CMK (cell line): Measurements from ENCODE around the gene RPL27A.

Source experiments
- DNase-seq: peaks from one replicate; pipeline ENCODE4 v3.0.0-alpha.2; 2010; ENCODE audit warnings: low read depth

RPL27A gene

DNA sequence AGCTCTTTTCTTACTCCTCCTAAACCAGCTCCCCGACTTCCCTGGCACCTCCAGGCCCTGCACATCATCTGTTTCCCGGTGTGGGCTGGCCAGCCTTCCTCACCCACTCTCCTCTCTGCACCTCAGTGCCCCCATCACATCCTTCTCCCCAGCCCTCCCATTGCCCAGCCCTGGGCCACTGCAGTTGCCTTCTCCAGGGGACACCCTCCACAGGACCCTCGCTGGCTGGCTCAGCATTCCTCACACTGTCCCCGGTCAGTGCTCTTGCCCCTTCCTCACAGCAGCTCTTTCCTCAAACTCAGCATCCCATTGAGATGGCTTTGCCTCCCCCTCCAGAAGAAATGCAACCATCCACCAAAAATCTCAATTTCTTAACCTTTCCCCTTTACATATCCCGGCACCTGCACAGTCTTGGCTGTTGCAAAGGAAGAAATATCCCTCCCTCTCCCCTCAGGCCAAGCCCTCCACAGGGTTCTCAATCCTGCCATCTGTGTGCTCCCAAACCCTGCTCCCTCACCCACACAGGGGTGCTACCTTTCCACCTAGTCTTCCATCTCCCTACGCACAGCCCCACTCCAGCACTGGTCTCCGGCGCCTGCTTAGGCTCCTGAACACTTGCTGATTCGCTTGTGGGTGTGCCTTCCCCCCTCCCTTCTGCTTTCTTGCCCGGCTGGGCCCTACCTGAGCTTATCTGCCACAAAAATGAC, 19.5 kb downstream of the RPL27A start:
- no peak for DNase-seq

DNA sequence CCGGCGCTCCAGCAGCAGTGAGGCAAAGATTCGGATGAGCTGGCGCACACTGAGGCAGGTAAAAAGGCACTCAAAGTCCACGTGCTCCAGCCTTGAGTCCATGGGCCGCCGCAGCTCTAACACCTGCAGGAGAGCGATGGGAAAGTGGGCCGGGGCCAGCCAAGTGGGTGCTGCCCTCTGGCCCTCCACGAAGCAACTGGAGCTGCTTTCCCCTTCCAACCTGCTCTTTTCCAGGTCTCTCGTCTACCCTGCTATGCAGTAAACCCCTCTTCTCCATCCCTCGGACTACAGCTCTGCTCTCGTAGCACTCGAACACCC, 20.0 kb downstream of the RPL27A start:
- no peak for DNase-seq

DNA sequence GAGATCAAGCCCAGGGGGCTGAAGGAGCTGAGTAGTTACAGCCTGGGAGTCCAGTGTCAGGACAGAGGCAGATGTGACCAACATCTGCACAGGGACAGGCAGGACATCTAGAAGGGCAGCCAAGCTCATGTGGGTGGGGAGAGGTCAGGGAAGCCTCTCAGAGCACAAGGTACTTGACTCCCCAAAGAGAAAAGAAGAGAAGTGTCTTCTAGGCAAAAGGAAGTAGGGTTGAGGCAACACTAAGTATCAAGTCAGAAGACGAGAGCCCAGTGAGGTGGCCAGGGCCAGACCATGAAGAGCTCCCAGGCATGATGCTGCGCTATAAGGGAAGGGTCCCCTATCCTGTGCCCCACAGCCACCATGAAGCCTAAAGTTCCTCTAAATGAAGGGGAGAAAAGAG, 21.5 kb downstream of the RPL27A start:
- no peak for DNase-seq

DNA sequence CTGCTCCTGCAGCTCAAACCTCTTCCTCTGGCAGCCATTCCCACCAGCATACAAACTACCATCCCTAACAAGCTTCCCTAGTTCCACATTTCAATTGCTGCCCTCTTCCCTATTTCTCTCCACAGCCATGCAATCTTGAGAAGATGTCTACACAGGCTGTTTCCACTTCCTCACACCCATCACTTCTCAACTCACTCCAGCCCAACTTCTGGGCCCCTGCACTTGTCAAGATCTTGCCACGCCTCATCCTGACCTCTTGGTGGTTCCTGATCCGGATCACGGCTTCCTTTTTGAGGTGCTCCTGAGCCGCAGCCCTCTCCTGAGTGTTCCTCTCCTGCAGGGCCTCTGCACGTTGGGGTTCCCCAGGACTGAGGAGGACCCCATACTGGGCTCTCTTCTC, 22.6 kb downstream of the RPL27A start:
- no peak for DNase-seq

DNA sequence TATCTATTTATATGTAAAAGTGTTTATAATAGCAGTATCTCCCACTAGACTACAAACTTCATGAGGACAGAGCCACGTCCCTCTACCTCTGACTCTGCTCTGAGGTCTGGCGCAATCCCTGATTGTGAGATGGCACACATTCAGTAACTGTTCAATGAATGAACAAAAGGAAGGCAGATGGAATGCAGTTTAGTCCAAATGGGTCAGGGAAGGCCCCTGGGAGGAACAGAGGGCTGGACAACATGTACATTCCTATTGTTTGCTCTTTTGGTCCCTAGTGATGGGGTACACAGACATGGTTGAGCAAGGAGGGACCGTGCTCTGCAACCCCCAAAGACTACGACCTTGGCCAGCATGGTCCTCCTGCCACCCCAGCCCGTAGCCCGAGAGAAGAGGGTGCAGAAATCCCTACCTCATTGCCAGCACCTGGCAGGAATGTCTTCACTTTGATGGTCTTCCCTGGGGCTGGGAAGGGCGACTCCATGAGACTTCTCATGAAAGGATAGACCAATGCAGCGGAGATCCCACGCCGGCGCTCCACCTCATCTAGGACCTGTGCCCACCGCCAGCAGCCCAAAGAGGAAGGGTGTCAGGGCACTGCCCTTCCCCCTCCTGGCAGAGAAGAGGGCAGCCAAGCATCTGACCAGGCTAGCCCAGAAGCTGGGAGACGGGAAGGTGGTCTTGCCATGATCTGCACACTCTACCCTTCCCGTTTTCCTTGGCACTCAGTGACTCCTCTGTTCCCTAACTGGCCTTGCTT, 24.3 kb downstream of the RPL27A start:
- no peak for DNase-seq

DNA sequence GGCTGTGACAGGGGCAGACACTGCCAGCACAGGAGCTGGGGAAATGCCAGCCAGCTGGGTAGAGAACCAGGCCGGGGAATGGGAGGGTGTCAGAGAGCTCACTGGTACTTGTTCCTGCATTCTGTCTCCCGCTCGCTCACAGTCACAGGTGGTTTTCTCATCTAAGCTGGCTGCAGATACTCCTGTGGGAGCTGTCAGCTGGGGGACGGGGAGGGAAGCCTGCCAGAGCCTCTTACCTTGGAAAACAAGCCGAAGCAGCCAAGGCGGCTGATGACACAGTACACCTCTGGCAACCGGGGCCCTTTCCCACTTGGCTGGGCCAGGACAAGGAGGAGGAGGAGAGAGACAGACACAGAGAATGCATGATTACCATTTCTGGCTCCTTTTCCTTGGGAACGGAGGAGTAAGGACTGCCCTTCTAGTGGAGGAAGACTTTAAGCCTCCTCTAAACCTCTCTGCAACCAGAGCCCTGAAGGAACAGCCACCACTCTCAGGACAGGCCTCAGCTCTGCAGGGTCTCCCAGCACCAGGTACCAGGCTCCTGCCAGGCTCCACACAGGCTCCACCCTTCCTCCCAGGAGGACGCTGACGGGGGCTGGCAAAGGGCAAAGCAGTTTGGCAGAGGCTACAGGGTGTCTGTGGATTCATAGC, 25.1 kb downstream of the RPL27A start:
- no peak for DNase-seq

DNA sequence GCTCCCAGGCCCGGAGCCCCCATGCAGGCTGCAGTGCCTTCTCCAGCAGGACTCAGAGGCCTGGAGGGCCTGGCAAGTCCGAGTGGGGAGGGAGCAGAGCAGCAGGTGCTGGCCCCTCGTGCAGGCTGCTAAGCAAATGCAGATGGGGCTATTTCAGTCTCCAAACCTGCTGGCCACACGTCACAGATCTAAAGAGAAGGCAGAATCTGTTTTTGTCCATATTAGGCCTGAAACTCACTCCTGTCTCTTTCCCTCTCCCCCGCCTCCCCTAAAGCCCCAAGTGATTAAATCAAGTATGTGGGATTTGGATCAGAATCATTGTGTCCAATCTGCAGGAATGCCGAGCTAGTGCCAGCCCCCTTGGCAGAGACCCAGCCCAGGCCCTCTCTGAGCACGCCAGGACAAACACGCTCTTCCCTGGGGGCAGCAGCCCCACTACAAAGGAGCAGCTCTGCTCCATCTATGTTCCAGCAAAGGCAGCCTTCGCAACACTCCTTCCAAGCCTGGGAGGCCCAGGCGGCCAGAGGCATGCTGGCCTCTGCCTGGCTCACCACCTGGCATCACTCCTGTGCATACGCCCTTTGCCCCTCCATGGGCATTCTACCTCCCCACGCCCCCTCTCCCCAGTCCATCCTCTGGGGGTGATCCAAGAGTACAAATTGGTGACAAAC, 26.5 kb downstream of the RPL27A start:
- no peak for DNase-seq

DNA sequence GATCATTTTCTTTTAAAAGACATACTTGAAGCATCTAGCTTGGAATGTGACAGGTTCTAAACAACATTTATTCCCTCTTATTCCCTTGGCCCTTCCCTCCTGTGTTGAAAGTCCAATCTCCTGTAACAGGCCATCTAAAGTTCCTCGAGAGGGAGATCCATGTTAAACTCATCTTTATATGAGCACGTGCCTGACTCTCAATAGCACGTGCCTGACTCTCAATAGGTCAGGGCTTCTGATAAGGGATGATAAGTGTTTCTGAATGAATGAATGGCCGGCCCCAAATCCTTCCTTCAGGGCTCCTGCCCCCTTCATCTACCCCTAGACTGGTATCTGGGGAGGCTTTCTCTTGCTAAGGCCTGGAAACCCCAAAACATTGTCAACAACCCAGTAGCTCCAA, 27.2 kb downstream of the RPL27A start:
- no peak for DNase-seq

DNA sequence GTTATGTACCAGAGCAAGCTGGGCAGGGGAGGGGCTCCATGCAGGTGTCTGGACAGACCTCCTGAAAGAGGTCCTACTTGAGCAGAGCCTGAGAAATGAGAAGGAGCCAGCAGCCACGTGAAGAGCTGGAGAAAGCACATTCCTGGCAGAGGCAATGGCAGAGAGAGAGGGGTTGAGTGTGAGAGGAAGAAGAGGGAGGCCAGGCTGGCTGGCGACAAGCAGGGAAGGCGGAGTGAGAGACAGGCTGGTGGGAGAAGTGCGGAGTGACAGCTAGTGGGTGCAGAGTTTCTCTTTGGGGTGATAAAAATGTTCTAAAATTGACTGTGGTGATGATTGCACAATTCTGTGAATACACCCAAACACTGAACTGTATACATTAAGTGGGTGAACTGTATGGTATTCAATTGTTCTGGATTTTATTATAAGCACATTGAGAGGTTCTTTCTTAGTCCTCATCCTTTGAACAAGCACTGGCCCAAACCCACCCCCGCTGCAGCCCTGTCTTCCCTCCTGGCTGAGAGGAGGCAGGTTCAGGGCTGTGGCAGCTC, 29.4 kb downstream of the RPL27A start:
- DNase-seq, result no peak

DNA sequence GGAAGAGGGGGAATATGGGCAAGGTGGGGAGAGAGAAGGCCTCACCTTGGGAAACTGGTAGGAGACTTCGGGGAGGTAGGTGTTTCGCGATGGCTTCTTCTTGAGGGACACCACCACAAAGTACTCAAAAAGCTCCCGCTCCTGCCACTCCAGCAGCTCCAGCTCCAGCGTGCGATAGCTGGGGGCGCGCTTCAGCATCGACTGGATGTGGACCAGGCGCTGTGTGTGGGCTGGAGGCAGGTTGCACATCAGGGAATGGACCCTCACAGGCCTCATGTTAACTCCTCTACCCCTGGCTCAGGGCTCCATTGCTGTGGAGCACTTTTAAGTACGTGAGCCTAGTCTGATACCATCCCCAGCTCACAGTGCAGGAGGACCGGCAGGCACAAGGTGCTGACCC, 29.9 kb downstream of the RPL27A start:
- no peak for DNase-seq

DNA sequence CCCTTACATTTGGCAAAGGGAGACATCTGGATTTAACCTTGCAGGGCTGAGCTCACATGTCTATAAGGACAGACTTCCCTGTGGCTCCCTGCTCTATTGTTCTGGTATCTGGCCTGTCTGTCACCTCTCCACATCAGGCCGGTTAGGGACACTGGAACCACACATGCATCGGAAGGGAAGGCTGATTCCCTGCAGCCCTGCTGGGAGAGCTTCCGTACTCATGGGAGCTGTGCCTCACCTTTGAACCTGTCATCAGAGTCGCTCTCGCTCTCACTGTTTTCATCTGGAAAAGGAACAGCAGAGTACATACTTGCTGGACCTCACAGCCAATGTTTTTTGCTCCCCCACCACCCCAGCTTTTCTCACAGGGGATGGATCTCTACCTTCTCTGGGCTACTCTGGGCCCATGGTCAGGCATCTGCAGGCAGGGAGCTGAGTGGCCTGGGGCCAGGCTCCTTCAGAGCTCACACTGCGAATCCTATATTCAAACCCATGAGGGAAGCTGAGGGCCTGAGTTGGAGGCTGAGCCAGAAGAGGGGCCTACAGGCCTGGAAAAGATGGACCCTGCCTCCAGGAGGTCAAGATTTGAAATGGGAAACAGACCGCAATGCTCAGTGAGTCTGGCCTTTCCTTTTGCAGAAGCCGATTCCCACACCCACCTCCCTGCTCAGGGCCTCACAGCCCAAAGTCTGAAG, 31.3 kb downstream of the RPL27A start:
- DNase-seq, result no peak

DNA sequence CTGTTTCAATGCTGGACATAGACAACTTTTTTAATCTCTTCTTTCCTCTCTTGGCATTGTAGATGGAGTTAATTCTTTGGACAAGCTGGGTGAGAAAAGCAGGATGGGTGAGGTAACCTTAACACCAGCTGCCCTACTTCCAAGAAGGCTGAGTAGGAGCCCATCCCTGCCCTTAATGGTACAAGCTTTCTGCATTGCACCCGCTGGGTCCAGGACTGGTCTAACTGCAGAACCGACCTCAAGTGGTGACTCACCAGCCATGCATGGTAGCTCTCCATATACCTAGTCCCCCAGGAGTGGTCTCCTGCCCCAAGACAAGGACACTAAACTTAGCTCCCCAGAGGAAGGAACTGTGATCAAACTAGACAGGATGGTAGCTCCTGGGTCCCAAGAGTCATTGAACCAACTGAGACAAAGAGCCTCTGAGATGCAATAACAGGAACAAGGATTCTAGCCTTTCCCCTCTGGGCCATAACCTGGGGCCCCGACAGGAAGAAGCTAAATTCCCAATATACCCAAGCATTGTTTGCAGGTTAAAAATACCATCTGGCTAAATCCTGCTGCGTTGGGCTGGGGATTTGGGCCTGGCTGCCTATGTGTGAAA, 32.1 kb downstream of the RPL27A start:
- DNase-seq, result no peak

DNA sequence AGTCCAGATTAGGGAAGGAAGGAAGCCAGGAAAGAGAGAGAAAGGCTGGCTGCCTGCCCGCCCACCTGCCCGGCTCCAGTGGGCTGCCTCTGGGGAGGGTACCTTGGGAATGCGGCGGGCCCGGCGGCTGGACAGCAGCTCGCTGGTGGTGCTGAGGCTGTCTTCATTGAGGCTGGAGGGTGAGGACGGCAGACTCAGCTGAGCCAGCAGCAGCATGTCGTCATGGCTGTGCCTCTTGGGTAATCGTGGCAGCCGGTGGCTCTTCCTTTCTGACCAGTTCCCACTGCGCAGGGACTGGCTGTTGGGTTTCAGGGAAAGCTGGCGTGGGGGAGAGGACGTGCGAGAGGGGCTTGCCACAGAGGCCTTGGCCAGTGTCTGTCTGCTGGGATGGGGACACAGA, 32.9 kb downstream of the RPL27A start:
- no peak for DNase-seq

DNA sequence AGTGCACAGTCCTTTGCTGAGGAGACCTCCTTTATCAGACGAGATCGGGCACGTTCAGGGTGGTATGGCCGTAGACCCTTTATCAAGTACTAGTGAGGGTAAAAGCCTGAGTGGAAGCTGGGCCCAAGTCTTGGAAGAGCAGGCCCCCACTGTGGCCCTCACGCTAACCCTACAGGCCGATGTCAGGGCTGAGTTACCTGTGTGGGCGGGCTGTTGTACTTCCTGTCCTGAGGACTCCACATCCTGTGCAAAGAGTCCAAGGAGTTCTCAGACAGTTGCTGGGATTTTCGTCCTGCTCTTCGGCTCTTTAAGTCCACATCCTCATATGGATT, 34.9 kb downstream of the RPL27A start:
- no peak for DNase-seq

DNA sequence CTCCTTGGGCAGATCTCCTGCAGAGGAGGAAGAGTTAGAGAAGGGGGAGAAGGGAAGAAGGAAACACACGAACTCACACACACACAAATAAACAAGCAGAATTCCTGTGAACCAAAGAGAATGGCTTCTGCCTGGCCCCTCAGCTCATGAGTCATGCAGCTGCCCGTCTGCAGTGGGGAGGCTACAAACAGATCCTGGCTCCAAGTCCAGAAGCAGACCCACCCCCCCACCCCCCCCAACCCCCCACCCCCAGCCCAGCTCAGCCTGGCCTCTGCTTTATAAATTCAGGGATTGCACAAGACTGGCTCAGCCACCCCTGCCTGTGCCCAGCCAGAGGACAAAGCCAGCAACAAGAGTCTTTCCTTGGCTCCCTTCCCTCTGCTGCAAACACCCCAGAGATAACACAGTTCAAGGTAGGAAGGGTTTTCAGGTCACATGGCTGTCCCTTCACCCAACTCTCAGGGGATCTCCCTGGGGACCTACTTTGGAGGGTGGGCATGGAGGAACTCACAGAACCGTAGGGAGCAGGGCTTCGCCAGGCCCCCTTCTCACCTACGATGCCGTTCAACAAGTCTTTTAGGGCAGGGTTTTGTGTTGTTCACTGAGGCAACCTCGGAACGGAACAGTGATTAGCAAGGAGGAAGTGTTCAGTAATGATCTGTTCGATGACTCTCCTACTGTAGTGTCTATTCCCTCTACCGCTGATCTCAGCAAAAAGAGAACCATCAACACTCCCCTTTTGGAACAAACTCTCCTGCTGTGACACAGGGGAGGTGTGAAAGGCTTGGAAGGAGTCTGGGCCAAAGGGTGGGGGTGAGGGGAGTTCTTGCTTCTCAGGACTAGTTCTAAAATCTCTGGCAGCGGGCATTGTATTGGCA, 35.5 kb downstream of the RPL27A start:
- DNase-seq, result no peak

DNA sequence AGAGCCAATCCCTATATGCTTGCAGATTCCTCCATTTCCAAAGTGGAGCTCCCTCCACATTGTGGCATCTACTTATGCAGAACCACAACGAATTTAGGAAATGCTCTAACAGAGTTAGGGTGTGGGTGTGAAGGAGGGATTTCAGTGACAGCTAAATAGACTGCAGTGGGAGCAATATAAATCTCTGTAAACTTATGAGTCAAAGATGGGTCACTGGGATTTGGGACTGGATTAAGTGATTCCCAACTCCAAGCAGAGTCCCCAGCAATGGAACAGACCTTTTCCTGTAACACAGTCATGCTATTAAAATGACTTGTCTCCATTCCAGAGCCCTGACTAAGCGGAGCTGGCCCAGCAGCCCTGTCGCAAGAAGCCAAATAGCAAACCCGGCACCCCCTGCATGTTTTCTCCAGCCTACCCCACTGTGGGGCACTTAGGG, 36.6 kb downstream of the RPL27A start:
- DNase-seq, result no peak

DNA sequence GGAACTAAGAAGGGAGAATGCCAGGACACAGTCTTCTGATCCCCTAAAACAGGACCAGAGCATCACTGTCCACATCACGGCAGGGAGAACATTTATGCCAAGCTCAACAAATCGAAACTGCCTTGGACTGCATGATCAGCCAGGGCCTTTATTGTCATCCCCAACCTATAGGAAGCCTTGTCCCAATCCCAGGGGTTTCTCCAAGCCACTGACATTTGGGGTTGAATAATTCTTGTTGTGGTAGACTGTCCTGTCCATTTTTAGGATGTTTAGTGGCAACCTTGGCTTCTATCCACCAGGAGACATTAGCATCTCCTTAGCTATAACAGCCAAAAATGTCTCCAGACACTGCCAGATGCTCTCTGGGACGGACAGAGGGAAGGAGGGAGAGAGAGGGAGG, 37.1 kb downstream of the RPL27A start:
- no peak for DNase-seq

DNA sequence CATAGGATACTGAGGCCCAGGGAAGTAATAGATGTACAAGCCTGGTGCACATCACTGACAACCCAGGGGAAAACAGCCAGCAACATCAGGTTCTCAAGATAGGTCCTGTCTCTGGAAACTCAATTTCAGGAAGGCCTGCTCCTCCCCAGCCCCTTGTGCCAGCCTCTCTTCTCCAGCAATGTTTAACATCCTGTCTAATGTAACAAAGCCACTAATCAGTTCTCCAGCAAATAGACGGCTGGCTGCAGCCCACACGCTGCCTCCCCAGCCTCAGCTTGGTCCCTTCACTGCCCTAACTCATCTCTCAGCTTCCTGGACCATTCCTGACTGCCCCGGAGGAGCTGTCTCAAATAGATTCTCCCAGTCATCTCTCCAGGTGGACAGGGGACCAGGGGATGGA, 37.8 kb downstream of the RPL27A start:
- DNase-seq, result no peak

DNA sequence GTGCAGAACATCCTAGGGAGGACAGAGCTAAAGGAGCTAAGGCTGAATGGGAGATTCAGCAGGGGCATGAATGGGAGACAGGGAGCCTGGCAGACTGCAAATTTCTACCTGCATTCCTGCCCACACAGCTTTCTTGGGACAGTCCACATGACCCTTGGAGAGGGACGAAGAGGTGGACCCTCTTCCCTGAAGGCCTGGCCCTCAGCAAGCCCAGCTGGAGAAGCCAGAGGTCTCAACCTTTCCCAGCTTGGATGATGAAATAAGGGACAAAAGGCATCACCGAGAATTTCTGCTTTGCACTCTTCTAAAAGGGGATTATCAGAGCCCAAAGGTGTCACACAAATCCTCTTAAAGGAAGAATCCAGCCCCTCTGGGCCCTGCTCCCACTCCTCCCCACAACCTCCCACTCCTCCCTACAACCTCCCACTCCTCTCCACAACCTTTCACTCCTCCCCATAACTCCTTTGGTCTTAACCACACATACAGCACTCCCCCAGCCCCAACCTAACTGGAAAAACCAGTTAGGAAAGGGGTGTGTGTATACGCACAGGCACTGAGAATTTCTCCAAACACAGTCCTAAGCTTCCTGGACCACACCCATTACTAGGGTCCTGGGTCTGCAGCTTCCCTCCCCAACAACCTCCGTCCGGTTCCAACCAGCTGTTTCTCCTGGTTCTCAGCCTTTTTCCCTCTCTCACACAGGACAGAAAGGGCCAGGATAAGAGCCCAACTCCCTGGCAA, 38.4 kb downstream of the RPL27A start:
- DNase-seq, result no peak
